GM23248 (cell line): ENCODE results near the gene TPT1. TPM values are rescaled to one million over a fixed set of nuclear protein-coding genes. Genes with fewer than 3 reads are reported as not detected.

Source experiments
- DNase-seq: peaks from one replicate; pipeline ENCODE4 v3.0.0-alpha.2; 2015
- H2AFZ ChIP-seq: fragments of 200-600 bp; sonication (generic); 2 replicates; pipeline ENCODE4 v1.6.1; 2016; ENCODE audit warnings: antibody characterized with exemption
- H3F3A ChIP-seq: fragments of 200-600 bp; sonication (generic); 2 replicates; pipeline ENCODE4 v1.6.1; 2016; ENCODE audit warnings: mild to moderate bottlenecking, antibody characterized with exemption, mixed run types; ENCODE audit not compliant: insufficient read depth
- H3K27ac ChIP-seq: fragments of 200-600 bp; sonication (generic); 2 replicates; pipeline ENCODE4 v1.5.1; 2016; ENCODE audit warnings: mild to moderate bottlenecking
- H3K27me3 ChIP-seq: fragments of 200-600 bp; sonication (generic); replicated peaks from 2 replicates; pipeline ENCODE4 v1.6.1; 2016; ENCODE audit warnings: mild to moderate bottlenecking; ENCODE audit not compliant: insufficient read depth
- H3K36me3 ChIP-seq: fragments of 200-600 bp; sonication (generic); 2 replicates; pipeline ENCODE4 v1.6.1; 2016; ENCODE audit warnings: low read depth, mild to moderate bottlenecking
- H3K4me1 ChIP-seq: fragments of 200-600 bp; sonication (generic); 2 replicates; pipeline ENCODE4 v1.6.1; 2016; ENCODE audit warnings: mild to moderate bottlenecking; ENCODE audit not compliant: insufficient read depth
- H3K4me2 ChIP-seq: fragments of 200-600 bp; sonication (generic); one replicate; pipeline ENCODE4 v1.6.1; 2016; ENCODE audit warnings: mild to moderate bottlenecking; ENCODE audit not compliant: unreplicated experiment
- H3K4me3 ChIP-seq: fragments of 200-600 bp; sonication (generic); 2 replicates; pipeline ENCODE4 v1.5.1; 2016; ENCODE audit warnings: mild to moderate bottlenecking
- H3K79me2 ChIP-seq: fragments of 200-600 bp; sonication (generic); 2 replicates; pipeline ENCODE4 v1.6.1; 2016; ENCODE audit warnings: mild to moderate bottlenecking; ENCODE audit not compliant: insufficient read depth
- H3K9ac ChIP-seq: fragments of 200-600 bp; sonication (generic); 2 replicates; pipeline ENCODE4 v1.6.1; 2016; ENCODE audit warnings: mild to moderate bottlenecking
- H3K9me2 ChIP-seq: fragments of 200-600 bp; sonication (generic); 2 replicates; pipeline ENCODE4 v1.6.1; 2016; ENCODE audit warnings: mixed run types, mild to moderate bottlenecking, moderate library complexity; ENCODE audit not compliant: insufficient read depth
- H3K9me3 ChIP-seq: fragments of 200-600 bp; sonication (generic); one replicate; pipeline ENCODE4 v1.6.1; 2017; ENCODE audit warnings: low read depth
- H4K20me1 ChIP-seq: fragments of 200-600 bp; sonication (generic); 2 replicates; pipeline ENCODE4 v1.6.0; 2016; ENCODE audit not compliant: insufficient read depth
- EZH2 ChIP-seq: fragments of 200-600 bp; sonication (generic); IDR thresholded peaks from 2 replicates; pipeline ENCODE4 v1.6.1; 2018; ENCODE audit warnings: antibody characterized with exemption, mild to moderate bottlenecking; ENCODE audit not compliant: insufficient read depth, poor library complexity, severe bottlenecking
- EZH2phosphoT487 ChIP-seq: fragments of 200-600 bp; sonication (generic); IDR thresholded peaks from 2 replicates; pipeline ENCODE4 v1.6.1; 2018; ENCODE audit warnings: antibody characterized with exemption, moderate library complexity, mild to moderate bottlenecking, low read depth; ENCODE audit not compliant: insufficient read depth
- WGBS, 2 experiments: methylation state at CpG; one replicate each; pipeline ENCODE4 v1.1.6; 2015 to 2017; ENCODE audit warnings: low lambda C conversion rate in 2 of 2, low coverage in 1 of 2; ENCODE audit errors: missing lambda C conversion rate in 2 of 2; 5-methylcytosine and 5-hydroxymethylcytosine counted together
- in situ Hi-C: fragments of 300-500 bp; cut with MboI; formaldehyde crosslinking; loops from 2 replicates; pipeline ENCODE4 v1.15.0; 2020
- polyA plus RNA-seq: library from polyadenylated mRNA; unstranded; fragments of >200 nt; fragmentation: Nextera tagmentation; extraction: Ambion mirVana; gene quantifications from 2 replicates; pipeline ENCODE4 v1.2.1, GENCODE V29; 2016
- total RNA-seq: library from RNA; depleted of rRNA; stranded (reverse); fragments of >200 nt; shearing (Covaris generic); gene quantifications from 2 replicates; pipeline ENCODE4 v1.2.3, GENCODE V29; 2014

TPT1 gene
- total and polyA plus RNA-seq, 2 experiments from 2014 or later = 1,151 to 2,021 TPM

- no peak overlapping the region for H3K4me2 ChIP-seq
Measured at GRCh38 chr13:45305079-45305478, 35.9 kb downstream of the TPT1 start.

DNA sequence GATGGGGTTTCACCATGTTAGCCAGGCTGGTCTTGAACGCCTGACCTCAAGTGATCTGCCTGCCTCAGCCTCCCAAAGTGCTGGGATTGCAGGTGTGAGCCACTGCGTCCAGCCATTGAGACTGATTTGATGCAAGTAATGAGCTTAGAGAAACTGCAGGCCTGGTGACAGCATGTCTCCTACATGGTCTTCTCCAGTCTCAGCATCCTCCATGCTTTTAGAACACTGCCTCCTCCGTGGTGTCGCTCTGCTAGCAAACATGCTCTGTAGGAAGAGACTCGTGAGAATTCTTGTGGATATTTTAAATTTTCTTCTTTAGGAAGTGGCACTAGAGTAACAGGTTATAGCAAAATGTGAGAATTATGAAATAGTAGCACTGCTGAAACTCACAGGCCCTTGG is 37.1 kb downstream of the TPT1 start:
- in situ Hi-C loops = loop anchor here (10.0 kb wide), 1 partner anchor 259 kb away; no protein-coding TSS in a partner anchor
- Histone ChIP-seq H3K27ac (no peak overlapping the region), H4K20me1 (no peaks in the 10 kb centered on the region), H2AFZ (no peak overlapping the region), H3K36me3 (no peaks in the 10 kb centered on the region), H3K9ac (no peak overlapping the region), H3K27me3 (no peaks in the 10 kb centered on the region), H3K4me3 (no peak overlapping the region), H3K4me2 (no peak overlapping the region), H3F3A (no peaks in the 10 kb centered on the region), H3K79me2 (no peaks in the 10 kb centered on the region), H3K4me1 (no peaks in the 10 kb centered on the region), H3K9me3 (no peaks in the 10 kb centered on the region), H3K9me2 (no peaks in the 10 kb centered on the region)
- TF ChIP-seq EZH2 = no peak
- 70 to 72% methylated on average over 5 of the region's 5 CpGs for WGBS, 2 experiments
- no peak for DNase-seq

More at GRCh38 chr13:45305079-45305478, 35.9 kb downstream of the TPT1 start:
- Histone ChIP-seq H3K27me3 (no peaks in the 10 kb centered on the region), H3K36me3 (no peaks in the 10 kb centered on the region), H3K79me2 (no peaks in the 10 kb centered on the region), H3K4me1 (no peaks in the 10 kb centered on the region), H3K4me3 (no peak overlapping the region), H3K9ac (no peak overlapping the region), H3K9me3 (no peaks in the 10 kb centered on the region), H2AFZ (no peak overlapping the region), H3F3A (no peaks in the 10 kb centered on the region), H3K27ac (no peak overlapping the region), H3K9me2 (no peaks in the 10 kb centered on the region), H4K20me1 (no peaks in the 10 kb centered on the region)
- in situ Hi-C loops = loop anchor here (10.0 kb wide), 1 partner anchor 260 kb away; no protein-coding TSS in a partner anchor
- WGBS, 2 experiments = 93 to 95% methylated on average over 5 of the region's 5 CpGs
- DNase-seq = no peak
- TF ChIP-seq EZH2 = no peak
- TF ChIP-seq EZH2phosphoT487 = no peak

DNA sequence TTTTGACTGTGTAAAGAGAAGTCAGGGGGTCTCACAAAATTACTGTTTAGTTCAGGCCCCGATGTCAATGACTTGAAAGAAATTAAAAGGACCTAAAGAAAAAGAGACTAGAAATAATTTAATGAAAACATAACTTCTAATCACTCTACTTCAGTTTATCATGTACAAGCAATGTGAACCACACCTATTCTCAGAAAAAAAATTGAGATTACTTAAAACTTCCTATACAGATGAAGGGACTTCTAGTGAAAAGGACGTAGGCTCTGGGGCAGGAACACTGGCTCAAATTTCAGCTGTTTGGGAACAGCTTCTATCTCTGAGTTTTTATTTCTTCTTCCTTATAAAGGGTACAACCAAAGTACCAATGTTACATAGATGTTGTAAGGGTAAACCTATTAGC is 38.0 kb downstream of the TPT1 start:
- H3K79me2 ChIP-seq = no peaks in the 10 kb centered on the region
- no peaks in the 10 kb centered on the region for H3K4me1 ChIP-seq
- DNase-seq = no peak
- no peaks in the 10 kb centered on the region for H3K9me2 ChIP-seq
- no peak for TF ChIP-seq EZH2
- no peaks in the 10 kb centered on the region for H4K20me1 ChIP-seq
- no peak overlapping the region for H3K27ac ChIP-seq
- WGBS, 2 experiments = 60 to 66% methylated on average over 2 of the region's 2 CpGs
- no peak overlapping the region for H3K4me2 ChIP-seq
- no peak overlapping the region for H3K9ac ChIP-seq
- no peaks in the 10 kb centered on the region for H3K27me3 ChIP-seq
- H3K4me3 ChIP-seq = no peak overlapping the region
- no peaks in the 10 kb centered on the region for H3K9me3 ChIP-seq
- H3K36me3 ChIP-seq = no peaks in the 10 kb centered on the region
- H3F3A ChIP-seq = no peaks in the 10 kb centered on the region
- in situ Hi-C loops = loop anchor here (10.0 kb wide), 1 partner anchor 258 kb away; no protein-coding TSS in a partner anchor
- H2AFZ ChIP-seq = no peak overlapping the region

GRCh38 chr13:45302507-45302906 is 38.5 kb downstream of the TPT1 start:
- no peak for TF ChIP-seq EZH2phosphoT487
- no peak for TF ChIP-seq EZH2
- no peak overlapping the region for H2AFZ ChIP-seq
- H3F3A ChIP-seq = no peaks in the 10 kb centered on the region
- WGBS, 2 experiments = 46% methylated on average over 3 of the region's 3 CpGs
- no peaks in the 10 kb centered on the region for H3K27me3 ChIP-seq
- H4K20me1 ChIP-seq = no peaks in the 10 kb centered on the region
- no peak overlapping the region for H3K4me2 ChIP-seq
- H3K9me3 ChIP-seq = no peaks in the 10 kb centered on the region
- H3K9ac ChIP-seq = no peak overlapping the region
- no peak for DNase-seq
- H3K9me2 ChIP-seq = no peaks in the 10 kb centered on the region
- H3K27ac ChIP-seq = no peak overlapping the region
- no peaks in the 10 kb centered on the region for H3K79me2 ChIP-seq
- no peaks in the 10 kb centered on the region for H3K4me1 ChIP-seq
- no peaks in the 10 kb centered on the region for H3K36me3 ChIP-seq
- H3K4me3 ChIP-seq = no peak overlapping the region
- in situ Hi-C loops = loop anchor here (10.0 kb wide), 1 partner anchor 258 kb away; no protein-coding TSS in a partner anchor

DNA sequence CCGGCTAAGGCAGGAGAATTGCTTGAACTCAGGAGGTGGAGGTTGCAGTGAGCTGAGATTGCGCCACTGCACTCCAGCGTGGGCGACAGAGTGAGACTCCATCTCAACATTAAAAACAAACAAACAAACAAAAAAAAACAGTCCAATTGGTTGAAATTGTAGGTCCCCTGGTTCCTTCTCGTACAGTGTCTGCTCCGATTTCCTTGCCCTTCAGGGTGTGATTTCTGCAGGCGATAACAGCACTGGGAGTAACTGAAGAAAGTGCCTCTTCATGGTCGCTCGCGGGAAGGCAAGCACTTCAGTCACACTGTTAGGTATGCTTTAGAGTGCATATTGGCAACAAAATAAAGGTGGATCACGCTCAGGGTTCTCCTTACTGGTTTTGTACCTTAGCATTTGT is 39.7 kb downstream of the TPT1 start:
- Histone ChIP-seq H3K4me1 (no peaks in the 10 kb centered on the region), H3K79me2 (no peaks in the 10 kb centered on the region), H3K4me2 (no peak overlapping the region), H3K36me3 (no peaks in the 10 kb centered on the region), H2AFZ (no peak overlapping the region), H3K27me3 (no peaks in the 10 kb centered on the region), H3K27ac (no peak overlapping the region), H3K9ac (no peak overlapping the region), H3K9me2 (no peaks in the 10 kb centered on the region), H3K9me3 (no peaks in the 10 kb centered on the region), H4K20me1 (no peaks in the 10 kb centered on the region), H3K4me3 (no peak overlapping the region), H3F3A (no peaks in the 10 kb centered on the region)
- DNase-seq = no peak
- 79 to 85% methylated on average over 11 of the region's 11 CpGs for WGBS, 2 experiments
- TF ChIP-seq EZH2 (no peak), EZH2phosphoT487 (no peak)
- in situ Hi-C loops = loop anchor here (10.0 kb wide), 1 partner anchor 256 kb away; no protein-coding TSS in a partner anchor
